ENCODE results near the gene TERC.
A peak's percentile ranks its signal among the peaks of the same experiment; 100 is the strongest.

The TERC gene

DNA sequence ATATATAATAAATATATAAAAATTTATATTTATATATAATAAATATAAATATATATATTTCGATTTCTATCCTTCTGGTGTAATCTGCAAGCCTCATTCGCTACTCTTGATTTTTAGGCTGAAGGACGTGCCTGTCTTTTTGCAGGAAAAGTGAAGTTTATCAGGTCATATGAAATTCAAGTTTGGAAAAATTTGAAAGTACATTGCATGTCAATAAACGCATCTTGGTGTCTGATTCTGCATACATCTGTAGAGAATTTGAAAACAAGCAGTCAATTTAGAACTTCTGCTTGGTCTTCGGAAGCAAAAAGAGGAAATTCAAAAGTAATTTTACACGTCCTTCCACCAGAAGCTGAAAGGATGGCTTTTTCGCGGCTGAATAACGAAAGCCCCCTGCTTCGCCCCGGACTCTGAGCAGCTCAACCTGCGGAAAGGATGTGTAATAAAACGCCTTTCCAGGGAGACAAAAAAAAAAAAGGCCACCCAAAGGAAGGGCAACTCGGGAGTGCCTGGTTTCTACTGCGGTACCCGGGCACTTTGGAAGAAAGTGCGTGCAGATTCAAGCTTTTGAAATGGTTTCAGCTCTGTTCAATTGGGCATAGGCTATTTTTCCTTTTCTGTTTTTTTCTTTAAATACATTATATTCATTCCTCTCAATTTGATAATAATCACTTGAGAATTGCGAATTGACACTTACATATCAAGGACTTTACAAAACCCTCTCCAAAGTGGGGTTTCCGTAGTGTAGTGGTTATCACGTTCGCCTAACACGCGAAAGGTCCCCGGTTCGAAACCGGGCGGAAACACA is 6.8 kb upstream of the TERC start:
- no peaks in the 10 kb centered on the region for H3K27me3 ChIP-seq (ENCODE audit: insufficient read depth, low read length, poor library complexity, severe bottlenecking)
- H3K4me2 ChIP-seq (ENCODE audit: low read depth, low read length, poor library complexity, severe bottlenecking): peak overlapping the region; percentile 80
- H3K36me3 ChIP-seq (ENCODE audit: insufficient read depth, low read length): no peaks in the 10 kb centered on the region
- H3K9me3 ChIP-seq (ENCODE audit: insufficient read depth, low read depth, low read length): no peaks in the 10 kb centered on the region
- H3F3A ChIP-seq (ENCODE audit: low read depth): peaks cover 34% of the 10 kb centered on the region
- peak overlapping the region; percentile 90 for H3K9ac ChIP-seq (ENCODE audit: low read depth, low read length, poor library complexity, severe bottlenecking)
- peaks cover 30% of the 10 kb centered on the region for H3K79me2 ChIP-seq (ENCODE audit: insufficient read depth, low read length)
- TF ChIP-seq EZH2phosphoT487 (IDR thresholded peaks at IDR 0.05; ENCODE audit: borderline replicate concordance): no peak
- TF ChIP-seq, protein P1, sequence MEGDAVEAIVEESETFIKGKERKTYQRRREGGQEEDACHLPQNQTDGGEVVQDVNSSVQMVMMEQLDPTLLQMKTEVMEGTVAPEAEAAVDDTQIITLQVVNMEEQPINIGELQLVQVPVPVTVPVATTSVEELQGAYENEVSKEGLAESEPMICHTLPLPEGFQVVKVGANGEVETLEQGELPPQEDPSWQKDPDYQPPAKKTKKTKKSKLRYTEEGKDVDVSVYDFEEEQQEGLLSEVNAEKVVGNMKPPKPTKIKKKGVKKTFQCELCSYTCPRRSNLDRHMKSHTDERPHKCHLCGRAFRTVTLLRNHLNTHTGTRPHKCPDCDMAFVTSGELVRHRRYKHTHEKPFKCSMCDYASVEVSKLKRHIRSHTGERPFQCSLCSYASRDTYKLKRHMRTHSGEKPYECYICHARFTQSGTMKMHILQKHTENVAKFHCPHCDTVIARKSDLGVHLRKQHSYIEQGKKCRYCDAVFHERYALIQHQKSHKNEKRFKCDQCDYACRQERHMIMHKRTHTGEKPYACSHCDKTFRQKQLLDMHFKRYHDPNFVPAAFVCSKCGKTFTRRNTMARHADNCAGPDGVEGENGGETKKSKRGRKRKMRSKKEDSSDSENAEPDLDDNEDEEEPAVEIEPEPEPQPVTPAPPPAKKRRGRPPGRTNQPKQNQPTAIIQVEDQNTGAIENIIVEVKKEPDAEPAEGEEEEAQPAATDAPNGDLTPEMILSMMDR (conservative IDR thresholded peaks at IDR 0.05; ENCODE audit: low read length): no peak
- H3K9me2 ChIP-seq (replicated peaks; ENCODE audit: low read depth, low read length): no peaks in the 10 kb centered on the region
- peaks cover 26% of the 10 kb centered on the region for H3K4me1 ChIP-seq (ENCODE audit: insufficient read depth, low read length, poor library complexity, severe bottlenecking)
- H3K4me3 ChIP-seq (ENCODE audit: low read length, poor library complexity, severe bottlenecking): peak overlapping the region; percentile 85
- peaks cover 26% of the 10 kb centered on the region for H4K20me1 ChIP-seq (ENCODE audit: insufficient read depth, low read length, poor library complexity, severe bottlenecking)
- H2AFZ ChIP-seq (ENCODE audit: low read length): peak overlapping the region; percentile 97

- Histone ChIP-seq H3K27me3 (ENCODE audit: insufficient read depth, low read length, poor library complexity, severe bottlenecking) (no peaks in the 10 kb centered on the region), H3K9me3 (ENCODE audit: insufficient read depth, low read depth, low read length) (no peaks in the 10 kb centered on the region), H2AFZ (ENCODE audit: low read length) (peak within 1 kb of the TSS; percentile 98), H3K9ac (ENCODE audit: low read depth, low read length, poor library complexity, severe bottlenecking) (peak within 1 kb of the TSS; percentile 73), H3K36me3 (ENCODE audit: insufficient read depth, low read length) (no peaks in the 10 kb centered on the region), H4K20me1 (ENCODE audit: insufficient read depth, low read length, poor library complexity, severe bottlenecking) (peaks cover 13% of the 10 kb centered on the region), H3K4me2 (ENCODE audit: low read depth, low read length, poor library complexity, severe bottlenecking) (peak within 1 kb of the TSS; percentile 74), H3K4me3 (ENCODE audit: low read length, poor library complexity, severe bottlenecking) (peak within 1 kb of the TSS; percentile 81), H3K4me1 (ENCODE audit: insufficient read depth, low read length, poor library complexity, severe bottlenecking) (peaks cover 16% of the 10 kb centered on the region), H3F3A (ENCODE audit: low read depth) (peaks cover 49% of the 10 kb centered on the region), H3K79me2 (ENCODE audit: insufficient read depth, low read length) (peaks cover 10% of the 10 kb centered on the region), H3K9me2 (replicated peaks; ENCODE audit: low read depth, low read length) (no peaks in the 10 kb centered on the region)
- TF ChIP-seq EZH2phosphoT487 (IDR thresholded peaks at IDR 0.05; ENCODE audit: borderline replicate concordance): no peak
- TF ChIP-seq, protein P1 (conservative IDR thresholded peaks at IDR 0.05; ENCODE audit: low read length): no peak
These were observed 4.7 kb upstream of the TERC start, which contains the start of gene ACTRT3 for GRCh38 chr3:169769287-169770181. ACTRT3 (minus strand) TSS chr3:169769561; CDS start chr3:169769520, 41 bp downstream.

DNA sequence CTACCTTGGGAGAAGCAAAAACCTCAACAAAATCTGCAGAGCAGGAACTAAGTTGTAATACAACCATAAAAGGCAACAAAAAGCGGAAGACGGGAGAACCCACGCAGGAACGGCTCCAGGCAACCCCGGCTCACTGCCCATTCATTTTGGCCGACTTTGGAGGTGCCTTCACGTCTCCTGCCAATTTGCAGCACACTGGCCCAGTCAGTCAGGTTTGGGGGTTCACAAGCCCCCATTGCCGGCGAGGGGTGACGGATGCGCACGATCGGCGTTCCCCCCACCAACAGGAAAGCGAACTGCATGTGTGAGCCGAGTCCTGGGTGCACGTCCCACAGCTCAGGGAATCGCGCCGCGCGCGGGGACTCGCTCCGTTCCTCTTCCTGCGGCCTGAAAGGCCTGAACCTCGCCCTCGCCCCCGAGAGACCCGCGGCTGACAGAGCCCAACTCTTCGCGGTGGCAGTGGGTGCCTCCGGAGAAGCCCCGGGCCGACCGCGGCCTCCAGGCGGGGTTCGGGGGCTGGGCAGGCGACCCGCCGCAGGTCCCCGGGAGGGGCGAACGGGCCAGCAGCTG is 463 bp downstream of the TERC start:
- Histone ChIP-seq H3K4me1 (ENCODE audit: insufficient read depth, low read length, poor library complexity, severe bottlenecking) (peaks cover 28% of the 10 kb centered on the region), H3K9me3 (ENCODE audit: insufficient read depth, low read depth, low read length) (no peaks in the 10 kb centered on the region), H4K20me1 (ENCODE audit: insufficient read depth, low read length, poor library complexity, severe bottlenecking) (no peaks in the 10 kb centered on the region), H3K36me3 (ENCODE audit: insufficient read depth, low read length) (no peaks in the 10 kb centered on the region), H2AFZ (ENCODE audit: low read length) (peak overlapping the region; percentile 87), H3K4me2 (ENCODE audit: low read depth, low read length, poor library complexity, severe bottlenecking) (peak overlapping the region; percentile 75), H3K27me3 (ENCODE audit: insufficient read depth, low read length, poor library complexity, severe bottlenecking) (no peaks in the 10 kb centered on the region), H3K79me2 (ENCODE audit: insufficient read depth, low read length) (no peaks in the 10 kb centered on the region), H3K9ac (ENCODE audit: low read depth, low read length, poor library complexity, severe bottlenecking) (peak overlapping the region; percentile 91), H3F3A (ENCODE audit: low read depth) (peaks cover 35% of the 10 kb centered on the region), H3K4me3 (ENCODE audit: low read length, poor library complexity, severe bottlenecking) (peak overlapping the region; percentile 88), H3K9me2 (replicated peaks; ENCODE audit: low read depth, low read length) (no peaks in the 10 kb centered on the region)
- no peak for TF ChIP-seq EZH2phosphoT487 (IDR thresholded peaks at IDR 0.05; ENCODE audit: borderline replicate concordance)
- TF ChIP-seq, protein P1 (conservative IDR thresholded peaks at IDR 0.05; ENCODE audit: low read length): no peak

All from Loucy (cell line).